K562 (cell line): ENCODE measurements around the gene CDKN2B-AS1. TPM values are rescaled to one million over a fixed set of nuclear protein-coding genes. Genes with fewer than 3 reads are reported as not detected.

ENCODE experiments used
- ATAC-seq: fragments of 200-7000 bp; cut with Tn5 transposase; 3 replicates; pipeline ENCODE4 v1.9.1; 2020; ENCODE audit warnings: moderate library complexity
- BruUV-seq: library from RNA; stranded (reverse); fragments of 400-500 nt; replicated peaks from 2 replicates; lab custom pipeline; 2021; lab: Mats Ljungman, UMichigan
- CTCF ChIA-PET: fragments of 300-600 bp; formaldehyde crosslinking; extraction: SDS; loops from one replicate; lab custom pipeline; 2021; ENCODE audit warnings: low intra/inter-chr PET ratio; lab: Yijun Ruan, JAX
- POLR2A ChIA-PET: fragments of 300-600, 350-650 bp; sonication (Branson Sonifier 250); formaldehyde crosslinking; extraction: SDS; loops from one replicate; lab custom pipeline; 2021; ENCODE audit warnings: antibody characterized with exemption, inconsistent platforms; lab: Yijun Ruan, JAX
- DNase-seq, 4 experiments: peaks; one replicate each; pipeline versions ENCODE4 v3.0.0 to v3.0.0-alpha.2; 2011 to 2018; ENCODE audit warnings: low spot score in 3 of 4, mixed read lengths in 3 of 4; ENCODE audit errors: extremely low read depth in 1 of 4
- FAIRE-seq: peaks from 2 replicates; lab custom pipeline; 2011; peaks lifted over from hg19 to GRCh38; lab: Jason Lieb, UNC
- H2AFZ ChIP-seq: 2 replicates; pipeline ENCODE4 v1.6.0; 2011; ENCODE audit warnings: low read depth, low read length, control low read depth, inconsistent platforms
- H3K27ac ChIP-seq: fragments of 200-600 bp; 3 replicates; pipeline ENCODE4 v1.8.0; 2011; ENCODE audit warnings: low read depth, mild to moderate bottlenecking, control low read depth, inconsistent platforms, low read length, moderate library complexity, mixed read lengths; ENCODE audit errors: extremely low read depth
- H3K27me3 ChIP-seq, 2 experiments: fragments of 300-600 bp in 1 of 2; 2 replicates in 1 of 2; 3 replicates in 1 of 2; pipeline versions ENCODE4 v1.6.0 to v1.8.0; 2011; ENCODE audit warnings: inconsistent platforms in 2 of 2, low read length in 2 of 2, mild to moderate bottlenecking in 1 of 2, mixed read lengths in 1 of 2, moderate library complexity in 1 of 2; ENCODE audit not compliant: control insufficient read depth in 2 of 2, insufficient read depth in 2 of 2
- H3K36me3 ChIP-seq: fragments of 300-600 bp; 3 replicates; pipeline ENCODE4 v1.8.0; 2011; ENCODE audit warnings: mild to moderate bottlenecking, low read length, inconsistent platforms; ENCODE audit not compliant: control insufficient read depth, insufficient read depth
- H3K4me1 ChIP-seq, 2 experiments: fragments of 200-600 bp in 1 of 2; replicated peaks in 1 of 2; 2 replicates in 1 of 2; 3 replicates in 1 of 2; pipeline versions ENCODE4 v1.5.1 to v1.8.0; 2011; ENCODE audit warnings: inconsistent platforms in 2 of 2, low read length in 2 of 2, mild to moderate bottlenecking in 1 of 2, mixed read lengths in 1 of 2, moderate library complexity in 1 of 2; ENCODE audit not compliant: control insufficient read depth in 2 of 2, insufficient read depth in 2 of 2
- H3K4me2 ChIP-seq: 2 replicates; pipeline ENCODE4 v1.6.1; 2011; ENCODE audit warnings: low read length, control low read depth, inconsistent platforms, mixed read lengths; ENCODE audit not compliant: insufficient read depth
- H3K4me3 ChIP-seq: fragments of 200-600 bp; sonication (generic), shearing (Covaris generic); 2 replicates; pipeline ENCODE4 v1.5.1; 2016; ENCODE audit warnings: control low read depth, inconsistent platforms
- H3K79me2 ChIP-seq: fragments of 200-600 bp; 3 replicates; pipeline ENCODE4 v1.8.0; 2011; ENCODE audit warnings: low read length, inconsistent platforms; ENCODE audit not compliant: control insufficient read depth, insufficient read depth
- H3K9ac ChIP-seq, 2 experiments: 2 replicates each; pipeline versions ENCODE4 v1.6.0 to v1.6.1; 2011; ENCODE audit warnings: low read depth in 2 of 2, low read length in 2 of 2, control low read depth in 1 of 2, inconsistent platforms in 1 of 2, mild to moderate bottlenecking in 1 of 2, mixed read lengths in 1 of 2; ENCODE audit not compliant: insufficient read depth in 1 of 2
- H3K9me1 ChIP-seq: one replicate; pipeline ENCODE4 v1.6.0; 2011; ENCODE audit warnings: inconsistent platforms, mild to moderate bottlenecking, low read length, moderate library complexity; ENCODE audit not compliant: control insufficient read depth, insufficient read depth
- H3K9me3 ChIP-seq: replicated peaks from 2 replicates; pipeline ENCODE4 v1.5.1; 2011; ENCODE audit warnings: low read depth, low read length, inconsistent platforms; ENCODE audit not compliant: control insufficient read depth, insufficient read depth
- H4K20me1 ChIP-seq: replicated peaks from 2 replicates; pipeline ENCODE4 v1.6.1; 2011; ENCODE audit warnings: low read length, inconsistent platforms, mixed read lengths; ENCODE audit not compliant: control insufficient read depth, insufficient read depth
- ATF1 ChIP-seq, 2 experiments: fragments of 450-650 bp in 1 of 2; IDR thresholded peaks; 2 replicates each; pipeline ENCODE4 v1.6.1; 2016; ENCODE audit warnings: missing compliant biosample characterization in 1 of 2, missing genetic modification characterization in 1 of 2
- CTCFL ChIP-seq: IDR thresholded peaks from 2 replicates; pipeline ENCODE4 v1.6.1; 2011; ENCODE audit warnings: borderline replicate concordance, low read depth, mild to moderate bottlenecking, moderate library complexity, low read length; ENCODE audit not compliant: insufficient read depth, poor library complexity, severe bottlenecking
- FUS ChIP-seq: fragments of 200-400 bp; formaldehyde crosslinking; optimal IDR thresholded peaks from 2 replicates; pipeline ENCODE3; 2017; ENCODE audit warnings: low read depth, low read length
- HSF4 ChIP-seq: fragments of 250-450 bp; sonication (Bioruptor Pico); IDR thresholded peaks from 2 replicates; pipeline ENCODE4 v2.1.2; 2022; ENCODE audit warnings: mild to moderate bottlenecking, moderate library complexity, borderline replicate concordance
- MTA3 ChIP-seq: fragments of 450-650 bp; formaldehyde crosslinking; IDR thresholded peaks from 2 replicates; pipeline ENCODE4 v1.6.1; 2017; ENCODE audit warnings: mild to moderate bottlenecking, borderline replicate concordance
- NKRF ChIP-seq: fragments of 450-650 bp; IDR thresholded peaks from 2 replicates; pipeline ENCODE4 v1.6.1; 2016; ENCODE audit warnings: borderline replicate concordance
- POLR2AphosphoS2 ChIP-seq: IDR thresholded peaks from 2 replicates; pipeline ENCODE4 v1.6.1; 2012; ENCODE audit warnings: low read length, improper control_type of control experiment
- PRPF4 ChIP-seq: fragments of 200-400 bp; formaldehyde crosslinking; IDR thresholded peaks from one replicate; pipeline ENCODE4 v1.6.1; 2017; ENCODE audit warnings: low read length, low read depth, mild to moderate bottlenecking; ENCODE audit not compliant: insufficient read depth, poor library complexity, severe bottlenecking
- PTRF ChIP-seq: fragments of 450-650 bp; IDR thresholded peaks from 2 replicates; pipeline ENCODE4 v1.6.1; 2016; ENCODE audit warnings: mild to moderate bottlenecking, missing genetic modification characterization, missing compliant biosample characterization
- RBM17 ChIP-seq: fragments of 200-400 bp; formaldehyde crosslinking; IDR thresholded peaks from 2 replicates; pipeline ENCODE4 v1.6.1; 2017; ENCODE audit warnings: low read depth, mild to moderate bottlenecking, low read length, borderline replicate concordance
- RBM34 ChIP-seq: fragments of 200-400 bp; formaldehyde crosslinking; IDR thresholded peaks from 2 replicates; pipeline ENCODE4 v1.6.1; 2018; ENCODE audit warnings: low read length, borderline replicate concordance; ENCODE audit not compliant: insufficient read depth
- TRIM28 ChIP-seq: fragments of 450-650 bp; IDR thresholded peaks from 2 replicates; pipeline ENCODE4 v1.6.1; 2017
- ZNF354B ChIP-seq: fragments of 250-450 bp; sonication (Bioruptor Pico); IDR thresholded peaks from 2 replicates; pipeline ENCODE4 v1.4.0; 2020
- ZNF444 ChIP-seq: fragments of 250-450 bp; sonication (Bioruptor Pico); IDR thresholded peaks from 2 replicates; pipeline ENCODE4 v1.4.0; 2020; ENCODE audit warnings: mild to moderate bottlenecking, moderate library complexity
- ZNF76 ChIP-seq: fragments of 250-450 bp; sonication (Bioruptor Pico); IDR thresholded peaks from 2 replicates; pipeline ENCODE4 v1.4.0; 2020; ENCODE audit warnings: mild to moderate bottlenecking, moderate library complexity, borderline replicate concordance
- WGBS: fragments of 100-300 bp; shearing (Covaris generic); methylation state at CpG from one replicate; pipeline ENCODE4 v1.1.6; 2016; ENCODE audit warnings: low coverage, mixed read lengths; ENCODE audit not compliant: insufficient coverage; ENCODE audit errors: missing lambda C conversion rate; 5-methylcytosine and 5-hydroxymethylcytosine counted together
- in situ Hi-C: fragments of 300-500 bp; cut with MboI; formaldehyde crosslinking; loops from 4 replicates; pipeline ENCODE4 v1.15.0; 2018; ENCODE audit warnings: inconsistent platforms, mixed read lengths
- intact Hi-C: fragments of 100-400 bp; cut with micrococcal nuclease; formaldehyde crosslinking; loops from 2 replicates; pipeline ENCODE4 v1.14.2; 2022
- polyA plus RNA-seq, 8 experiments: library from polyadenylated mRNA; depleted of rRNA in 4 of 8; stranded (reverse) in 5 of 8; unstranded in 3 of 8; fragments of >200 nt; fragmentation: Nextera tagmentation in 2 of 8; fragmentation: Illumina TruSeq in 1 of 8; extraction: Ambion mirVana in 2 of 8; extraction: Trizol in 1 of 8; gene quantifications; 2 replicates each; pipeline versions ENCODE4 v1.2.1 to v1.2.3, GENCODE V29; 2011 to 2014; ENCODE audit warnings: inconsistent platforms in 1 of 8, missing spikeins in 1 of 8
- total RNA-seq, 7 experiments: library from RNA; depleted of rRNA in 6 of 7; stranded (reverse); fragments of >200 nt in 6 of 7; fragmentation: Illumina TruSeq in 2 of 7; extraction: Trizol in 2 of 7; gene quantifications; 2 replicates each; pipeline versions ENCODE4 v1.2.1 to v1.2.3, GENCODE V29; 2011 to 2021; ENCODE audit warnings: low replicate concordance in 1 of 7
- TF ChIP-seq, protein P1 (sequence below): sonication (generic); formaldehyde crosslinking; IDR thresholded peaks from 2 replicates; pipeline ENCODE4 v1.8.1; 2023; ENCODE audit warnings: mild to moderate bottlenecking, missing genetic modification reagents, moderate library complexity

The CDKN2B-AS1 gene
- total and polyA plus RNA-seq, 9 of the 15 experiments (the other 6 are each of a cell fraction or from before 2014, with no cell fraction given) = not detected

DNA sequence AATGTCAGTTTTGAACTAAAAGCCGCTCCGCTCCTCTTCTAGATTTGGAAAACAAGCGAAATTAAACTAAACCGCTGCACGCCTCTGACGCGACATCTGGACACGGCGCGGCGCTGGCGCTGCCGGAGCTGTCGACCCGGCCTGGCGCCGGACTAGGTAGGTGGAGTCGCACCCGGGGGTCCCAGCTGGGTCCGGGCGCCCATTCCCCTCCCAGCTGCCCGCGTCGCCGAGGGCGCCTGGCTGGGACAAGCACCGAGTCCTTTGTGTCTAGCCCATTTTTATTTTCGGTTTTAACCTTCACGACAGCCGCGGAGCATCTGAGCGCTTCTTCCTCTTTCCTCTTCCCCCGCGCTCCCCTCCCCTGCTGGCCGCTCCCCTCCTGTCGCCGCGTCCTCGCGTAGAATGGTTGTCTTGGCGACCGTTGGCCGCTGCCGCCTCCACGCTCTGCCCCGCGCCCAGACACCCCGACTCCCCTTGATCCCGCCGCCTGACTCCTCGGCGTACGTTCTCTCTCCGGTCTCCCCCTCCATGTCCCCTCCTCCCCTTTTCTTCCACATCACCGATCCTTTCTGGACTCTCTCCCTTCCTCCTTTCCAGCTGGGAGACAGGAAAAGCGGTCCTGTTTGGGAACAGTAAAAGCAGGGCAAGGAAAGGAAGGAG lies 545 bp downstream of the CDKN2B-AS1 start:
- H3K27me3 ChIP-seq = no peaks in the 10 kb centered on the region
- in situ Hi-C loops = no loop called here
- DNase-seq = no peak
- H2AFZ ChIP-seq = no peak overlapping the region
- POLR2A ChIA-PET = no interaction called here
- H3K36me3 ChIP-seq = no peaks in the 10 kb centered on the region
- H3K27ac ChIP-seq = no peak overlapping the region
- WGBS = no CpG with 5 or more reads among the region's 56 CpGs
- no peaks in the 10 kb centered on the region for H3K9me1 ChIP-seq
- FAIRE-seq = no peak
- H4K20me1 ChIP-seq = no peaks in the 10 kb centered on the region
- H3K79me2 ChIP-seq = no peaks in the 10 kb centered on the region
- CTCF ChIA-PET = no interaction called here
- TF ChIP-seq ATF1 (CRISPR knock-in tag; IDR thresholded peaks at IDR 0.05) (no peak), ATF1 (tag; IDR thresholded peaks at IDR 0.05) (no peak), TRIM28 (no peak), FUS (no peak), ZNF444 (CRISPR knock-in tag) (no peak), ZNF354B (CRISPR knock-in tag) (no peak), NKRF (no peak), PTRF (tag) (no peak), PRPF4 (no peak), RBM17 (no peak), RBM34 (no peak), POLR2AphosphoS2 (no peak), CTCFL (no peak), HSF4 (CRISPR knock-in tag) (no peak), MTA3 (no peak), ZNF76 (CRISPR knock-in tag) (no peak)
- TF ChIP-seq, protein P1, sequence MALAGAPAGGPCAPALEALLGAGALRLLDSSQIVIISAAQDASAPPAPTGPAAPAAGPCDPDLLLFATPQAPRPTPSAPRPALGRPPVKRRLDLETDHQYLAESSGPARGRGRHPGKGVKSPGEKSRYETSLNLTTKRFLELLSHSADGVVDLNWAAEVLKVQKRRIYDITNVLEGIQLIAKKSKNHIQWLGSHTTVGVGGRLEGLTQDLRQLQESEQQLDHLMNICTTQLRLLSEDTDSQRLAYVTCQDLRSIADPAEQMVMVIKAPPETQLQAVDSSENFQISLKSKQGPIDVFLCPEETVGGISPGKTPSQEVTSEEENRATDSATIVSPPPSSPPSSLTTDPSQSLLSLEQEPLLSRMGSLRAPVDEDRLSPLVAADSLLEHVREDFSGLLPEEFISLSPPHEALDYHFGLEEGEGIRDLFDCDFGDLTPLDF (CRISPR knock-in tag) = no peak
- no peak overlapping the region for H3K9ac ChIP-seq
- ATAC-seq = no peak
- H3K4me3 ChIP-seq = no peak overlapping the region
- intact Hi-C loops = no loop called here
- H3K4me2 ChIP-seq = no peak overlapping the region
- H3K4me1 ChIP-seq = no peaks in the 10 kb centered on the region
- no peaks in the 10 kb centered on the region for H3K9me3 ChIP-seq
- no TSS peak for BruUV-seq
